B cell (primary cell): ENCODE results near the gene CYP27C1. TPM values are rescaled to one million over a fixed set of nuclear protein-coding genes. Genes with fewer than 3 reads are reported as not detected.

Source experiments
- ATAC-seq: fragments of 200-7000 bp; cut with Tn5 transposase; one replicate; pipeline ENCODE4 v1.10.0; 2021; ENCODE audit warnings: low read depth, mild to moderate bottlenecking, moderate number of reproducible peaks, moderate library complexity
- CTCF ChIA-PET: fragments of 350-600 bp; sonication (Branson Sonifier 250); formaldehyde crosslinking; loops from one replicate; lab custom pipeline; 2021; ENCODE audit warnings: antibody characterized with exemption, inconsistent platforms; lab: Charles Lee
- POLR2A ChIA-PET: fragments of 350-600 bp; sonication (Branson Sonifier 250); formaldehyde crosslinking; loops from one replicate; lab custom pipeline; 2021; ENCODE audit warnings: antibody characterized with exemption; lab: Charles Lee
- DNase-seq: peaks from one replicate; pipeline ENCODE4 v3.0.0; 2013
- H2AFZ ChIP-seq: 2 replicates; pipeline ENCODE4 v1.6.1; 2012; ENCODE audit warnings: mild to moderate bottlenecking, low read depth, low read length; ENCODE audit not compliant: insufficient read depth, poor library complexity, severe bottlenecking
- H3K27ac ChIP-seq, 2 donors: 1 replicate in 1 of 2; 2 replicates in 1 of 2; pipeline ENCODE4 v1.5.1; 2012 to 2013; ENCODE audit warnings: low read length in 2 of 2, mild to moderate bottlenecking in 2 of 2, moderate library complexity in 1 of 2
- H3K27me3 ChIP-seq, 4 experiments: fragments of 200-600 bp in 1 of 4; sonication (generic) in 1 of 4; replicated peaks in 1 of 4; 1 replicate in 2 of 4; 2 replicates in 2 of 4; pipeline versions ENCODE4 v1.6.1 to v1.7.0; 2013 to 2016; ENCODE audit warnings: low read length in 3 of 4, mild to moderate bottlenecking in 2 of 4, mixed read lengths in 1 of 4, moderate library complexity in 1 of 4; ENCODE audit not compliant: insufficient read depth in 4 of 4, control insufficient read depth in 3 of 4; ENCODE audit errors: control extremely low read depth in 1 of 4
- H3K36me3 ChIP-seq, 2 experiments: replicated peaks in 1 of 2; 1 replicate in 1 of 2; 2 replicates in 1 of 2; pipeline versions ENCODE4 v1.6.1 to v1.7.1; 2013; ENCODE audit warnings: low read length in 1 of 2; ENCODE audit not compliant: insufficient read depth in 2 of 2, control insufficient read depth in 1 of 2; ENCODE audit errors: control extremely low read depth in 1 of 2, extremely low read depth in 1 of 2
- H3K4me1 ChIP-seq, 2 donors: fragments of 200-600 bp in 1 of 2; sonication (generic) in 1 of 2; 1 replicate in 1 of 2; 2 replicates in 1 of 2; pipeline versions ENCODE4 v1.5.1 to v1.6.1; 2013 to 2017; ENCODE audit warnings: low read length in 2 of 2; ENCODE audit not compliant: control insufficient read depth in 2 of 2, insufficient read depth in 2 of 2
- H3K4me2 ChIP-seq: replicated peaks from 2 replicates; pipeline ENCODE3; 2012; ENCODE audit warnings: mild to moderate bottlenecking, low read depth, low read length; ENCODE audit not compliant: poor library complexity, severe bottlenecking
- H3K4me3 ChIP-seq, 5 experiments: fragments of 200-600 bp in 1 of 5; sonication (generic) in 1 of 5; 1 replicate in 3 of 5; 2 replicates in 2 of 5; pipeline versions ENCODE4 v1.5.1 to v1.7.0; 2011 to 2016; ENCODE audit warnings: low read length in 4 of 5, mild to moderate bottlenecking in 4 of 5, low read depth in 2 of 5, control low read depth in 1 of 5, moderate library complexity in 1 of 5; ENCODE audit not compliant: insufficient read depth in 1 of 5; ENCODE audit errors: control extremely low read depth in 1 of 5, extremely low read depth in 1 of 5
- H3K79me2 ChIP-seq: fragments of 200-600 bp; sonication (generic); one replicate; pipeline ENCODE4 v1.6.0; 2016; ENCODE audit warnings: low read length; ENCODE audit not compliant: control insufficient read depth, insufficient read depth
- H3K9ac ChIP-seq: fragments of 200-600 bp; sonication (generic); 2 replicates; pipeline ENCODE4 v1.6.1; 2017; ENCODE audit warnings: mild to moderate bottlenecking, low read length, moderate library complexity
- H3K9me3 ChIP-seq, 3 donors: one replicate each; pipeline versions ENCODE4 v1.6.1 to v1.7.1; 2013; ENCODE audit warnings: low read length in 2 of 3; ENCODE audit not compliant: control insufficient read depth in 2 of 3, insufficient read depth in 1 of 3; ENCODE audit errors: control extremely low read depth in 1 of 3
- H4K20me1 ChIP-seq: 2 replicates; pipeline ENCODE4 v1.6.0; 2012; ENCODE audit warnings: mild to moderate bottlenecking, low read length; ENCODE audit not compliant: insufficient read depth, control insufficient read depth, poor library complexity, severe bottlenecking
- H3K27ac Mint-ChIP-seq: one replicate; pipeline ENCODE4 v1.8.0; 2021; ENCODE audit warnings: mixed read lengths
- H3K27me3 Mint-ChIP-seq: one replicate; pipeline ENCODE4 v1.8.0; 2021; ENCODE audit warnings: mixed read lengths
- H3K4me1 Mint-ChIP-seq: one replicate; pipeline ENCODE4 v1.8.0; 2021; ENCODE audit warnings: mixed read lengths
- H3K4me3 Mint-ChIP-seq: one replicate; pipeline ENCODE4 v1.8.0; 2021; ENCODE audit warnings: mixed read lengths
- H3K9me3 Mint-ChIP-seq: one replicate; pipeline ENCODE4 v1.8.0; 2022; ENCODE audit warnings: mixed read lengths; ENCODE audit not compliant: insufficient read depth
- CTCF ChIP-seq: fragments of 200-600 bp; IDR thresholded peaks from one replicate; pipeline ENCODE4 v1.8.0; 2022; ENCODE audit warnings: antibody characterized with exemption, mild to moderate bottlenecking
- EZH2 ChIP-seq: IDR thresholded peaks from 2 replicates; pipeline ENCODE4 v1.6.1; 2012; ENCODE audit warnings: borderline replicate concordance, low read depth, mild to moderate bottlenecking, moderate library complexity, low read length; ENCODE audit not compliant: insufficient read depth, poor library complexity, severe bottlenecking
- WGBS: methylation state at CpG from one replicate; pipeline ENCODE4 v1.1.5; 2013; ENCODE audit warnings: missing lambda C conversion rate; ENCODE audit not compliant: insufficient coverage; 5-methylcytosine and 5-hydroxymethylcytosine counted together
- intact Hi-C: fragments of 100-400 bp; cut with micrococcal nuclease; formaldehyde crosslinking; loops from one replicate; pipeline ENCODE4 v1.10.0; 2022
- polyA plus RNA-seq: library from polyadenylated mRNA; depleted of rRNA; stranded (reverse); fragments of >200 nt; gene quantifications from 2 replicates; pipeline ENCODE4 v1.2.3, GENCODE V29; 2012
- total RNA-seq, 2 donors: library from RNA; stranded (reverse); fragments of 120-200 nt in 1 of 2; gene quantifications; 1 replicate in 1 of 2; 2 replicates in 1 of 2; pipeline versions ENCODE4 v1.2.3 to v1.2.4, GENCODE V29; 2013 to 2022

The CYP27C1 gene
- total and polyA plus RNA-seq, 2 donors (not counting 1 experiment from before 2014, with no cell fraction given) = not detected

- H3K4me1 ChIP-seq = no peaks in the 10 kb centered on the region
- no peak for DNase-seq
- WGBS = 86% methylated on average over 1 of the region's 1 CpG
- no peak for TF ChIP-seq CTCF
- no peak for TF ChIP-seq EZH2
- no peaks in the 10 kb centered on the region for H4K20me1 ChIP-seq
- H3K27me3 Mint-ChIP-seq = no peaks in the 10 kb centered on the region
- no peaks in the 10 kb centered on the region for H3K27me3 ChIP-seq
- H3K4me3 ChIP-seq = no peak overlapping the region
- no peak overlapping the region for H3K27ac Mint-ChIP-seq
- peaks cover 4% of the 10 kb centered on the region for H3K4me1 Mint-ChIP-seq
- H3K9ac ChIP-seq = no peak overlapping the region
- ChIA-PET POLR2A (no interaction called here), CTCF (interaction anchor here (0.8 to 2.2 kb wide), 2 partner anchors 11 to 100 kb away, joined by 3 to 8 read pairs; no protein-coding TSS in a partner anchor)
- peaks cover 0 to 12% (median 7%) of the 10 kb centered on the region in 3 donors for H3K9me3 ChIP-seq
- H3K79me2 ChIP-seq = no peaks in the 10 kb centered on the region
- H3K27ac ChIP-seq = no peak overlapping the region
- no peak overlapping the region for H3K4me3 Mint-ChIP-seq
- ATAC-seq = no peak
- H3K4me2 ChIP-seq = no peak overlapping the region
- intact Hi-C loops = no loop called here
- no peaks in the 10 kb centered on the region for H3K36me3 ChIP-seq
- H3K9me3 Mint-ChIP-seq = peaks cover 2% of the 10 kb centered on the region
- no peak overlapping the region for H2AFZ ChIP-seq
These were observed 69.1 kb downstream of the CYP27C1 start for GRCh38 chr2:127150996-127151395.

- intact Hi-C loops = no loop called here
- ChIA-PET POLR2A (interaction anchor here (0.7 kb wide), 1 partner anchor 9 kb away, joined by 5 read pairs; no protein-coding TSS in a partner anchor), CTCF (no interaction called here)
- no peak overlapping the region for H3K4me3 ChIP-seq
- no peak overlapping the region for H3K4me2 ChIP-seq
- no peaks in the 10 kb centered on the region for H3K36me3 ChIP-seq
- DNase-seq (no peak), ATAC-seq (no peak)
- H3K4me1 ChIP-seq = no peaks in the 10 kb centered on the region
- peaks cover 2% of the 10 kb centered on the region for H3K9me3 Mint-ChIP-seq
- H3K4me3 Mint-ChIP-seq = no peak overlapping the region
- H4K20me1 ChIP-seq = no peaks in the 10 kb centered on the region
- H3K4me1 Mint-ChIP-seq = no peaks in the 10 kb centered on the region
- H3K27ac Mint-ChIP-seq = no peak overlapping the region
- H3K79me2 ChIP-seq = no peaks in the 10 kb centered on the region
- peaks cover 0 to 12% (median 7%) of the 10 kb centered on the region in 3 donors for H3K9me3 ChIP-seq
- H3K27me3 Mint-ChIP-seq = no peaks in the 10 kb centered on the region
- TF ChIP-seq EZH2 (no peak), CTCF (no peak)
- H2AFZ ChIP-seq = no peak overlapping the region
- H3K9ac ChIP-seq = no peak overlapping the region
- no peaks in the 10 kb centered on the region for H3K27me3 ChIP-seq
- no CpG with 5 or more reads among the region's 4 CpGs for WGBS
- H3K27ac ChIP-seq = no peak overlapping the region
These were observed 70.7 kb downstream of the CYP27C1 start for GRCh38 chr2:127149384-127149783.
